KBM-7 (cell line): ENCODE data around the gene RADIL.

Source experiments
- DNase-seq: peaks from one replicate; pipeline ENCODE4 v3.0.0-alpha.2; 2015
- in situ Hi-C: fragments of 300-500 bp; cut with MboI; formaldehyde crosslinking; loops from 2 replicates; pipeline ENCODE4 v1.14.3; 2020; ENCODE audit warnings: low sequenced_read_pairs, low pct_unique_long_range_greater_than_20kb, mixed read lengths

RADIL gene

DNA sequence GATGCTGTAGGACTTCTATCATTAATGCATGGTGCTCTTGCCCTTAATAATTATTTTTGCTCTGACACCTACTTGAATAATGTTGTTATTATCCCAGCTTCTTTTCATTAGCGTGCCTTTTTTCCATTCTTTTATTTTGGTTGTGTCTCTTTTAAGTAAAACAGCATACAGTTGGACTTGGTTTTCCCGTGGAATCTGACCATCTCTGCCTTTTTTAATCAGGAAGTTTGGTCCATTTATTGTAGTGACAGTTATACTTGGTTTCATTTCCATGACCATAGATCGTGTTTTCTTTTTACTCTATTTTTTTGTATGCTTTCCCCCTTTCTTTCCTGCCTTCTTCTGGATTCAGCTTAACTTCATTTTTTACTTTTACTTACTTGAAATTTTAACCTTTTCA lies 26.3 kb downstream of the RADIL start:
- in situ Hi-C loops = no loop called here
- DNase-seq = no peak

DNA sequence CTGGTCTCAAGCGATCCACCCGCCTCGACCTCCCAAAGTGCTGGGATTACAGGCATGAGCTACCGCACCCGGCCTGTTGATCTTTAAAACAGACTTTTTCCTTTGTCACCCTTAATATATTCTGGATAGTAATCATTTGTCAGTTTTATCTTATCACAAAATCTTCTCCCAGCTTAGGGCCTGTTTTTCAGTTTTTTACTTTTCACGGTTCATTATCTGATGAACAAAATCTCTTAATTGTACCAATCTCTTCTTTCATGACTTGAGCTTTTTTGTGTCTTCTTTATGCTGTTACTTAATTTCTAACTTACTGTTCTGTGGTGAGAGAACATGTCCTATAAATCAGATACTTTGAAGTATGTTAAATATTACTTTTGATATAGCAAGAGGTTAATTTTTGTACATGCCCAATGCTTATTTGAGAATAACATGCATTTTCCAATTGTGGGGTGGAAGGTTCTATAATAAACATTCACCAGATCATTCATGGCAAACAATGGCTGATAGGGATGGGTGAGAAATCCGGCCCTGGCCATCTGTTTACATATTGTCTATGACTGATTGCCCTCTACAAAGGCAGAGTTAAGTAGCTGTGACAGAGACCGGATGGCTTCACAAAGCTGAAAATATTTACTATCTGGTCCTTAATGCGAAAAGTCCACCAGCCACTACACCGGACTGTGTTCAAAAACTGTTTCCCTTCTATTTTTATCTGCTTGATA lies 27.0 kb downstream of the RADIL start:
- in situ Hi-C loops = no loop called here
- DNase-seq = no peak

DNA sequence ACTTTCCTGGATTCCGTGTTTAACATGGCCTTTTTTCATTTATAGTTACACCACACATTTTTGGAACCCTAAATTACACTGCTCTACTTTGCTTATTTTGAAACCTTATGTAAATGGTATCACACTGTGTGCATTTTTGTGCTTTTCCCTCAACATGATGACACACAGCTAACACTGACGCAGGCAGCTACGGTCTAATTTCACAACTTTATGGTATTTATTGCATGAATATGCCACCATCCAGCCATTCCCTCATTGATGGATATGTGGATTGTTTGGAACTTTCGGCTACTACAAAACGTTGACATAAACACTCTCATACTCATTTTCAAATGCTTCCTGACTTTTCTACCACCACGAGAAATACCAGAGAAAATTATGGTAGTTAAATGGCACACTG lies 28.6 kb downstream of the RADIL start:
- in situ Hi-C loops = no loop called here
- DNase-seq = no peak

DNA sequence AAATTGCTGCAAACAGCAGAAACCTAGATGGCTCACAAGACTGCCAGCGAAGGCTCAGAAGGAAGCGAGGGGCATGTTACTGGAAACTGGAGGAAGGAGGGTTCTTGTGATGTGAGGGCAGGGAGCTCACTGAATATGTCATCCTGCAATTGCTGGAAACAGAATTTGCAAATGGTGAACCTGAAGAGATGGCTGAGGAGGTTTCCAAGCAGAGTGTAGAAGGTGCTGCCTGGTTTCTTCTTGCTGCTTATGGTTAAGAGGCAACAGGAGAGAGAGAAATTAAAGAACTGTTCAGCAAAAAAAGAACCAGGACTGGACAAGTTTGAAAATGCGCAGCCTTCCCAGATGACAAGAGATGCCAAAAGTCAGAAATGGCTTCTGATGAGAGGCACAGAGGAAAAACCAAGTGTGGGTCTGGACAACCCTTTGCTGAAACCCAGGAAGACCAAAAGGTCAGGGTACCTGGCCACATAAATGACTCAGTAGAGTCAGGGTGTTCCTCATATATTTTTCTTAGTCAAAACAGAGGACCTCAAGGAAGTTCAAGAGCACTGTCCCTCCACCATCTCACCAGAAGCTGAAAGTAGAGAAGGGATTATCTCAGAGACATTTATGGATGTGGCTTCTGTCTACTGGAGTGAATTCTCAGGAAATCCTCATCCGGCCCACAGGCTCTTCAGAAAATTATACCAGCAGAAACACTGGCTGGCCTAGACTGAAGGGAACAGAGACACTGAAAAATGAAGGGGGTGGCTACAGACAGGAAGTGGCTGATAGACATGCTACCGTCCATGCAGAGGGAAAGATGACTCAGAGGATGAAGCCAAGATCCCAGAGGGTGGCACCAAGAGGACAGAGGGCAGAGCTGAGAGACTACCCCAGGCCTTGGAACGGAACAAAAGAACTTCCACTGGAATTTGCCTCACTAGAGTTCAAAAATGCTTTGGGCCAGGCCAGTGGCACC lies 31.8 kb downstream of the RADIL start:
- peak; percentile 76 for DNase-seq
- in situ Hi-C loops = no loop called here

DNA sequence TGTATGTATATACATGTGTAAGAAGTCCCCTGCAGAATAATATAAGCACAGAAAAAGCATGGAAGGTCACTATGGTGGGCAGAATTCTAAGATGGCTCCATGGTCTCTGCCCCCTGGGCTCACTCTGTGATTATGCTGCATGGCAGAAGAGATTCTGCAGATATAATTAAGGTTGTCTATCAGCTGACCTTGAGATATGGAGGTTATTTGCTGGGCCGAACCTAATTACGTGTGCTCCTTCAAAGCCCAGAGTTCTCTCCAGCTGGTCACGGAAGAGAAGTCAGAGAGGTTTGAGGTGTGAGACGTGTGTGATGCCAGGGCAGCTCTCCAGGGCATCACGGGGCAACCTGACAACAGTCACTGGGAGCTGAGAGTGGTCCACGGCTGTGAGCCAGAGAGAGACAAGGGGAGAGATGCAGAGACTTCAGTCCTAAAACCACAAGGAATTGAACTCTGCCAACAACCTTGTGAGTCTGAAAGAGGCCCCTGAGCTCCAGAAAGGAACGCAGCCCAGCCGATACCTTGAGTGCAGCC lies 33.2 kb downstream of the RADIL start:
- in situ Hi-C loops = no loop called here
- DNase-seq = no peak

DNA sequence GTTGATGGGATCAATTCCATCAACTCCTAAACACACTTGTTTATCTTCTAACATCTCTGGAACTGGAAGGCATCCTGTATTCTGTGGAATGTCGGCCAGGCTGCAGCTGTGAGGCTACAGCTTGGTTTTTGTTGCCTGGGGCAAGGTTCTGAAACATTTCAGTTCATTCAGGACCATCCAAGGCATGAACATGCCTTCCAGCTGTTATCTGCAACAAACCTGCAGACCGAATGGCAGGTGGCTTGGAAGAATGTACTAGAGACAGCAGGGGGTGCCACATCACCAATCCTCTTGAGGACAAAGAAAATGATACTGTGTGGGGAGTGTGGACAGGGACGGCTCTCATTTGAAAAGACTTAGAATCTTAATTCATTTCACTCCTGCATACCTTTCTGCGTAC lies 34.1 kb downstream of the RADIL start:
- peak; percentile 37 for DNase-seq
- in situ Hi-C loops = no loop called here

DNA sequence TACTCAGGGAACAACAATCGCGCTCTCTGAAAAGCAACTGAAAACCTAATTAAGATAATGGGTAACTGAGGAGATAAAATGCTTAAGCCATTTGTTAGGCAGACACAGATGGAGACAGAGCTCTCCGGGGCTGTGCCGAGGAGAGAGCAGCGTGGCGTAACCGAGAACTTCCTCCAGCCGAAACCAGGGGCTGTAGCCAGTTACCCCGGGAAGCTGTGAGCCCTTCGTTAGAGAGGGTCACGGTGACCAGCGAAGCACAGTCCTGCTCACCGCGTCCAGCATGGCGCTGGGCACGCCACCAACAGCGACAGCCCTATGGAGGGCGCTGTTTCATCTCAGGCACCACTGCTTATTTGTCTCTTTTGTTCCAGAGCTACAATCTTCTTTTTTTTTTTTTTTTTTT lies 37.8 kb downstream of the RADIL start:
- in situ Hi-C loops = no loop called here

DNA sequence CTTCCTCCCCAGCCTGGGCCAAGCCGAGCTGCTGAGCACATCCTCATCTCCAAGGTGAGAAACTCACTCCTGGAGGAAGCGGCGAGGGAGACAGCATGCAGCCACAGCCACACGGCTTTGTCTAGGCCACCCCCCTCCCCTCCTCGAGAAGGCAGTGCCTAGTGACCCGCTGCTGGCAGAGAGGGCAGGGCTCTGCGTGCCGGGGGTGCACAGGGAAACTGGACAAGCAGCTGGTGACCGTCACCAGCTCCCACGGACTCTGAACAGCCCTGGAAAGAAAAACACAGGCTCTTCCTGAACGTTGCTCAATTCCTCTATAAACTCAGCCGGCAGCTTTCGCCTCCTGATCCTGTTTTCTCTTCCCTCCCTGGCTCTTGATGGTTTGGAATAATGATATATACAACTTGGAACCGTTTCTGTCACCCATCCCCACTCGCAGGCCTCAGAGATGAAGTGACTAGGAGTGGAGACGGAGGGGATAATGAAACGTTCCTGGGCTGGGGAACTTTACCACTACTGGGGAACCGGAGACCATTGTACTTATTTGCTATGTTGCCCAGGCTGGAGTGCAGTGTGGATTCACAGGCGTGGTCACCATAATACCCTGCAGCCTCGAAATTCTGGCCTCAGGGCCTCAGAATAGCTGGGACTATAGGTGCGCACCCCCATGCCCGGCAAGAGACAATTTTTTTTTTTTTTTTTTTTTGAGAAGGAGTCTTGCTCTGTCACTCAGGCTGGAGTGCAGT lies 41.0 kb downstream of the RADIL start:
- in situ Hi-C loops = no loop called here
- DNase-seq = no peak

More for the DNA sequence above, 37.8 kb downstream of the RADIL start:
- peak; percentile 82 for DNase-seq

DNA sequence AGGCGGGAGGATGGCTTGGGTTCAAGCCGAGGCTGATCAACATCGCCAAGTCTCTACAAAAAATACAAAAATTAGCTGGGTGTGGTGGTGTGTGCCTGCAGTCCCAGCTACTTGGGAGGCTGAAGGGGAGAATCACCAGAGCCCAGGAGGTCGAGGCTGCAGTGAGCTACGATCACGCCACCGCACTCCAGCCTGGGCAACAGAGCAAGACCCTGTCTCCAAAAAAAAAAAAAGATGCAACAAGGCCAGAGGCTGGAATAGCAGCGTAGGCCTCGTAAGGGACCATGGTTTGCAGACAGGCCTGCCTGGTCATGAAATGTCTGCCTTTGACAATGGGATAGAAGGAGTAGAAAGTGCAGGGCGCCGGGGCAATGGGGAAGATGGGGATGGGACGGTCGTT lies 41.7 kb downstream of the RADIL start:
- no peak for DNase-seq
- in situ Hi-C loops = no loop called here

DNA sequence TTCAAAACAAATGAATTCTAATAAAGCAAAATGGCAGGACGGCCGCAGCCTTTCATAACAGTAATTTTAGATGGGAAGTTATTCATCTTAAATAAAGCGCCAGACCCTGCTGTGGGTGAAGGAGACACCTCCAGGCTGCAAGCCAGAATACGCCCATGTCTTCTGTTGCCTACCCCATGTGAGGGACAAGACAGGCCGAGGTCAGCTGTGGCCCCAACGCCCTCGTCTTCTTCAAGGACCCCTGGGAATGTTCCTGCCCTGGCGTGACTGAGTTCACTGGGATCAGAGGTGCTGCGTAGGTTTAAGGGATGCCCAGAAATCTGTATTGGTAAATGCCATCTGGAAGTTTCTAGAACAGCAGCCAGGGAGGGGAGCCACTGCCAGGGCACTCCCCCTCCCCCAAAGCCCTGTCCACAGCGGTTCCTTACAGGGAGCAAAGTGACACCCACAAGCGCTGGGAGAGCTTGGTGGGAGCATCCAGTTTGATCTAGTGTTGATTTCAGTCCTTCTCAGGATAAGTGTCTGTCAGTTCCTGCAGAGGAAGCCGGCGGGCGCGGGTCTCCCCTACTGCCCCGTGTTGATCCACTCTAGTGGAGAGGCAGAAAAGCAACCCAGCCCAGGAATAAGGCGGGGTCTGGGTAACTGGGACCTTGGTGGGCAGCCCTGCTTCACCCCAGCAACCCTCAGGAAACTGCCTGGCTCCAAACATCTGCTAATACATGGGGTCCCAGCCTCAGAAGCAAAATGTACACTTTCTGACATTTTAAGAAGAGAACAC lies 42.3 kb downstream of the RADIL start:
- no peak for DNase-seq
- in situ Hi-C loops = no loop called here

DNA sequence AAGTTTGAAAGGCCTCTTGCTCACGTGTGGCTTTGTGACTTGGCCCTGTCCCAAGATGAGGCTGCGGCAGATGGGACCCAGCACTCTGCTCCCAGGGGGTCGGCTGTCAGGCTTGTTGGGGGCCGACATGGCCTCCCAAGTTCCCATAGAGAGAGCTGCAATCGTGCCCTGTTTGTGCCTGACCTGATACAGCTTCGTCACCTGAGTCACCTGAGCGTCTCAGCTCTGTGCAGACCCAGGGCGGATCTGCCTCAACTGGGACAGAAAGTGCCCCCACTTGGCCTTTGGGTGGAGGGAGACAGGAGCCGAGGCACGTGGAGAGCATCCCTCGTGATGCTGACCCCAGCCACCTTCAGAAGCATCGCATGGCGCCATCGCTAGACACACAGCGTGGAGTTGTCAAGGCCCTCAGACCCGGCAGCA lies 43.4 kb downstream of the RADIL start:
- in situ Hi-C loops = no loop called here
- DNase-seq = no peak

DNA sequence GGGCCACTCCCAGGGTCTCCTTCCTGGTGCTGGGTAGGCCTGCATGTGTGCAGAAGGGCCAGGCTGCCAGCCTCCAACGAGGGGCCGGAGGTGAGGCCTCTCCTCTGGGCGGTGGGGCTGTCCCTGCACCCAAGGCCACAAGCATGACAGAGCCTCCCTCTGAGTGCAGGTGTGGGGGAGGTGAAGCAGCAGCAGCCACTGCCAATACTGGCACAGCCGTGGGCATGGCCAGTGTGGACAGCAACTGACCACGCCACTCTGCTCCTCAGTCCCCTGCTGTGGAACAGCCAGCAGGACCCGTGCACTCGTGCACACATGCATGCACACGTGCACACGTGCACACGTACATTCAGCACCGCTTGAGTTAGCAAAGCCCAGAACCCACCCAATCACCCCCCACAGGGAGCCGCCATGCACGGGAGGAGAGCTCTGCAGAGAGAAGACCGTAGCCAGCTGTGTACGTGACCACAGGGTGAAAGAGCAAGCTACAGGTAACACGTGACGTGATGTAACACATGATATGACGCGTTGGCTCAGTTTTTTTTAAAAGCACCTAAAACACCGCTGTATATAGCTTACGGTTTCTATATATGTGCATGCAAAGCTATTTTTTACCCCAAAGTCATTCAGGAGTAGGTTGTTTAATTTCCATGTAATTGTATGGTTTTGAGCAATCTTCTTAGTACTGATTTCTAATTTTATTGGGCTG lies 44.7 kb downstream of the RADIL start:
- no peak for DNase-seq
- in situ Hi-C loops = no loop called here

DNA sequence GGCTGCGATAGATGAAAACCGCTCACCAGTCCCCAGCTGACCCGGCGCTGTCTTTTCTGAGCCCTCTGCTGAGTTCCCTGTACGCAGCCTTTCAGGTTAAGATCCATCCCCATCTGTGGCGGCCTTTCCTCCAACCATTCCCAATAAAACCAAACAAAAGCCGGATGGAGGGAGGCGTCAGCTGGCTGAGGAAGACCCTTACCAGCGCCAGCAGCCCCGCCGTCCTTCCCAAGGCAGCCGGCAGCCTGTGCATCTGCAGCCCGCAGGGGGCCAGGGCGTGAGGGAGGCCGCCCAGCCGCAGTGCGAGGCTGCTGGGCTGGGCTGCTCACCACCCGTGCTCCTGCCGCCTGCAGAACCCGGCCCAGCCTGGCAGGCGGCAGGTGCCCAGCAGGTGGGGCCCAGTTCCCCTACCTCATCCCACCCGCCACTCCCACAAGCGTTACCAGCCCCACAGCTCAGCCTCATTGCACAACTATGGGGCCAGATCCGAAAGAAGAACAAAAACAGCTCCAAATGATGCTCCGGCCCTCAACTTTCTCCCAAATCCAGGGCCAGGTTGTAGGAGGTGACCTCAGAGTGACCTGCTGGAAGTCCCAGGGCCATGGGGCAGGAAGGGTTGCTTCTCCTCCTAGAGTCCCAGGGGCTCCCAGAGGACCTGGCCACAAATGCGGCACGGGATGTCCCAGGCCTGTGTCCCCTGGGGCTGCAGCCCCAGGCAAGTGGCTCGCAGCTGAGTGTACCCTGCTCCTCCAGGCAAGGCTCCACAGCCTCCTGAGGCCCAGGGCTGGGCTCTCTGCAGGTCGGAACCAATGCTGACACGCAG lies 45.5 kb downstream of the RADIL start:
- in situ Hi-C loops = no loop called here
- no peak for DNase-seq

DNA sequence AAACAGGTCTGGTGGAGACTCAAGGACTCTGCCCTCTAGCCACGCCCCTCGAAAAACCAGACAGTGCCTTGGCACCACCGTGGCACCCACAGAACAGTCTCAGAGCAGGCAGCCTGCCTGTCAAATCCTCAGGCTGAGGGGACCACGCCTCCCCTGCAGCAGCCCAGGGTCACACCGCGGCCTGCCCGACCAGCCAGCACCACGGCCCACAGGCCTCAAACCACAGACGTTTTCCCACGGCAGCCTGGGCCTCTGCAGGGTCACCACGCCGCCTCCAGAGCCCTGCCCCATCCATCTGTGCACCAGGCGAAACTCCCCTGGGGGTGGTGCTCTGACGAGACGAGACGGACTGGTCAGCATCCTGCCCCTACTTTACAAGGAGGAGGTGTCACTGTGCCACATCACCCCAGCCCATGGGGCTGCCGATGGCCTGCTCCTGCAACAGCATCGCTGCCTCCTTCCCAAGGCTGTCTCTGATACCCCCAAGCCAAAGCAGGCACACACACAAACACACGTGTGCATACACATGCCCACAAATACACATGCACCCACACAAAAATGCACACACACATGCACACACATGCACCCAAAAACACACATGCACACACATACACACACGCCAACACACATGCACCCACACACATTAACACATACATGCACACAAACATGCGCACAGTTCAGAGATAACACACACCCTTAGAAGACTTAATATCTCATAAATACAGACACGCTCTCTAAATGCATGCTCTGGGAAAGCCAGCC lies 46.3 kb downstream of the RADIL start:
- DNase-seq = no peak
- in situ Hi-C loops = no loop called here

DNA sequence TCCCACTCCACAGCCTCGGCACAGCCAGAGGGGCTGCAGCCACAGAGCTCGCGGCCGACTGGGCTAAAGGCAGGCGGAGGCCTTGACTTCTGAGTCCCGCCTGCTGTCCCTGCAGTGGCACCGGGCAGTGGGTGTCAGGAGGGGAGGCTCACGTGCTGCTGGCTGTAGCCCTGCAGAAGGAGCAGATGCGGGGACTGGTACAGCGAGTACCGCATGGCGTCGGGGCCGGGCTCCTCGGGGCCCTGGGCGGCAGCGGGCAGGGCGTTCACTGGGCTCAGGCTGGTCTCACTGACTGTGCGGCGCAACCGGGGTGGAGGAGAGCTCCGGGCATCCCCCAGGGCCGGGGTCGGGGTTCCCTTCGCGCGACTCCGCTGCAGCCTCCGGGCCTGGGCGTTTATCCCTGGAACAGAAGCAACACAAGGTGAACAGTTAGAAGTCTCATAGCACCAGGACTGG lies 47.3 kb downstream of the RADIL start:
- DNase-seq = no peak
- in situ Hi-C loops = no loop called here

DNA sequence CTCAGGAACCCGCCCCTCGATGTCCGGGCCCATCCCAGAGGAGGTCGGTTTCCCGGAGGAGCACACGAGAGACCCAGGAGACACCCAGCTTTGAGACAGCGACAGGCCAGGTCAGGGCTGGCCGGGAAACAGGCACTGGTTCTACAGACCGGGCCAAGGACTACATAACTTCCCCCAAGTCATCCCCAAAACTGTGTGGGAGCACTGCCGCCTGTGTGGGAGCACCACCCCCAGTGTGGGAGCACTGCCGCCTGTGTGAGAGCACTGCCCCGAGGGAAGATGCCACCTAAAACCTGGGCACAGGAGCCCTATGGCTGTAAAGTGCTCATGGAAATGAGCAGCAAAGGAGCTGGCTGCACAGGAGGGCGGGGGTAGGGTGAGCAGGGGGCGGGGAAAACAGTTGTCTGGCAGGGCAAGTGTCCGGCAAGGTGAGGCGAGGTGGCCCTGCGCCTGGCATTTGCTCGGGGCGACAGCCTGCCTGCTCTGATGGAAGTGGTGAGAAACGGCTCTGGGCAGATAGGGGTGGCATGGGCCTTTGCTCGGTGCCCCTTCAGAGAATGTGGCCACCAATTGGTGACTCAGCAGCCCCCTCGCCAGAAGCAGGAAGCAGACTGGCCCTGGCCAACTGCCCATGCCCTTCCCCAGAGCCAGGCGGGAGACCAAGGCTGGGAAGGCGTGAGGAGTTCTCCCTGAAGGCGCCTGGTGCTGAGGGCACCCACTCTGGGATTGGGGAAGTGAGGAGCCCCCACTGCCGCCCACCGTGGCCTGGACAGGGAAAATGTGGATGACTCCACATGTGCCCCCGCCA lies 47.9 kb downstream of the RADIL start:
- in situ Hi-C loops = no loop called here
- no peak for DNase-seq
